T-helper 2 cell treated with Interferon-gamma antibody and Interleukin-4, amounts not matched to agents 5 μg/mL and 100 μg/mL, for 36 hours (primary cell): ENCODE measurements around the gene FOXO1.

Experiments
- DNase-seq: peaks from one replicate; pipeline ENCODE4 v3.0.0; 2021; ENCODE audit warnings: low spot score
- H3K27ac Mint-ChIP-seq: one replicate; pipeline ENCODE4 v1.8.0; 2021; ENCODE audit warnings: mild to moderate bottlenecking, mixed read lengths
- H3K27me3 Mint-ChIP-seq: one replicate; pipeline ENCODE4 v1.8.0; 2021; ENCODE audit warnings: low read depth, mixed read lengths
- H3K36me3 Mint-ChIP-seq: one replicate; pipeline ENCODE4 v1.8.0; 2021; ENCODE audit warnings: low read depth, mixed read lengths
- H3K4me1 Mint-ChIP-seq: one replicate; pipeline ENCODE4 v1.8.0; 2021; ENCODE audit warnings: low read depth, mixed read lengths
- H3K4me3 Mint-ChIP-seq: one replicate; pipeline ENCODE4 v1.8.0; 2022; ENCODE audit warnings: mild to moderate bottlenecking, moderate library complexity, mixed read lengths
- H3K9me3 Mint-ChIP-seq: one replicate; pipeline ENCODE4 v1.8.0; 2021; ENCODE audit warnings: mixed read lengths

FOXO1 gene

DNA sequence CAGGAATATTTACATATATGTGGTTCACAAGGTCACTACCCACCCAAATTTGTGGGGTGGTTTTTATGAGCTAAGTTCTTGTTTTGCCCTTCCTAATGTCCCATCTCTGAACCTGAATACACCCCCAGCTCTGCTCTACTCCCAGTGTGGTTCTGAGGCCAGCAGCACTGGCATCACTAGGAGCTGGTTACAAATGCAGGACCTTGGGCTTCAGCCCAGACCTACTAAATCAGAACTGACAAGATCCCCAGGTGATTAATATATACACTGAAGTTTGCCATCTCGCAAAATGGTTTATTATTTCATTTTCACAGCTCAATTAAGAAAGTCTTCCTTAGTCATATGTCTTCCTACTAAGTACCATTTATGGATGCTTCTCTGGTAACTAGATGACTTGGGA lies 67.9 kb downstream of the FOXO1 start:
- Mint-ChIP-seq H3K27ac (peak overlapping the region; percentile 38), H3K9me3 (no peaks in the 10 kb centered on the region), H3K4me1 (peaks cover 65% of the 10 kb centered on the region), H3K27me3 (no peaks in the 10 kb centered on the region), H3K4me3 (no peak overlapping the region), H3K36me3 (peaks cover 12% of the 10 kb centered on the region)
- no peak for DNase-seq

DNA sequence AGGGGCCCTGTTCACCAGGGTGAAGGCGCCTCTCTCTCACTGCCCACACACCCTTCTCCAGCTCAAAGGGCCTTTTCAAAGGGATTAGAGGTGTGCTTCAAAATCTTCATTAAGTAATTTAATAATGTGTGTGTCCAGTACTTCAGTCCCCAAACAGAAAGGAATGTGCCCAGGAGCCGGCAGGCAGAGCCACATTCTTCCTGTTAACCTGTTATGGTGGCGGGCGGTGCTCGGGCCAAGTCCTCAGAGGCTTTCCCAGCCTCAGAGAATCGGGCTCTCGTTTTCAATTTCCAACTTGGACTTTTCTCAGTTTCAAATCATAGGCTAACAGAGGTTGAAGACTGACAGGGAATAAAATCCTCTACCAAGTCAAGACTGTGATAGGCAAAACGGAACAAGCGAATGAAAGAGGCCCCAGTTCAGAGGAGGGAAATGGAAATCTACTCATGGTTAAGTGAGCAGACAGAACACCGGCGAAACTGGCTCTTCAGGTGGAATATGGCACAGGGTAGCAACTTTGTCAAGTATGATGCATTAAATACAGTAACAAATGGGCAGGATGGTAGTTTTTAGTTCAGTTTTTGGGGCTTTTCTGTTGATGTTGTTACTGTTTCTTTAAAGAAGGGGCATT lies 68.6 kb downstream of the FOXO1 start:
- H3K36me3 Mint-ChIP-seq, result peaks cover 9% of the 10 kb centered on the region
- H3K9me3 Mint-ChIP-seq, result no peaks in the 10 kb centered on the region
- no peaks in the 10 kb centered on the region for H3K27me3 Mint-ChIP-seq
- peaks cover 60% of the 10 kb centered on the region for H3K4me1 Mint-ChIP-seq
- no peak for DNase-seq
- H3K27ac Mint-ChIP-seq, result peak overlapping the region; percentile 24
- H3K4me3 Mint-ChIP-seq, result no peak overlapping the region

DNA sequence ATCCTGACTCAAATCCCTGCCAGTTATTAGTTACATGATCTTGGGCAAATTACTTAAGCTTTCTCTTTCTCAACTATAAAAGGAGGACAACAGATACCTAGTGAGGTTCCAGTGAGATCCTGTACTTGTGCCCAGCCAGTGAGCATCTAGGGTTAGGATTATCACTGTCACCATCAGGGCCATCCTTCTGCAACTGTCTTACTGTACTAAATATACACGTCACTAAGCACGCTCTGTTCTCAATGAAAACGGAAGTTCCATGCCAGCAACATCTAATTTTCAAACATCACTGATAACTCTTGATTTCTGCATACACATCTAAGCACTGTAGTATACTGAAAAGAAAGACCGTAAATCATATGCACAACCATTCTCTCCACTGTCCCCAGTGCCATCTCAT lies 70.0 kb downstream of the FOXO1 start:
- no peak for DNase-seq
- Mint-ChIP-seq H3K4me3 (peak overlapping the region; percentile 0), H3K27me3 (no peaks in the 10 kb centered on the region), H3K36me3 (peaks cover 7% of the 10 kb centered on the region), H3K4me1 (peaks cover 59% of the 10 kb centered on the region), H3K9me3 (no peaks in the 10 kb centered on the region), H3K27ac (no peak overlapping the region)

DNA sequence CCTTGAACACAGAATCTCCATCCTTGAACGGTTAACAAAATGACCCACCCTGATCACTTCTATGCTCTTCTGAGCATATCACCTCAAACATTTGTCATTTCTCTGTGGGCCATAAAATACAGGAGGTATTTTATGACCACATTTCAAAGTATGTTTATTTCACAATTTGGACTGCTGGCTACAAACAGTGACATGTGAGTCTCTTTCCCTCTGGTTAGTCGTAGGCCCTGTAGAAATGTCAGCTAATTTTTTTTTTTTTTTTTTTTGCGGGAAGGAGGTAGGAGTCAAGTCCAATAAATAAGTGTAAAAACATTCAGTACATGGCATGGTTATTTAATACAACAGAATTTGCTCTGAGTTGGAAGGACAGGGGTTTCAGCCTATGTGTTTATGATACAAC lies 70.7 kb downstream of the FOXO1 start:
- no peaks in the 10 kb centered on the region for H3K9me3 Mint-ChIP-seq
- DNase-seq, result no peak
- H3K4me3 Mint-ChIP-seq, result no peak overlapping the region
- H3K36me3 Mint-ChIP-seq, result peaks cover 9% of the 10 kb centered on the region
- no peaks in the 10 kb centered on the region for H3K27me3 Mint-ChIP-seq
- peaks cover 62% of the 10 kb centered on the region for H3K4me1 Mint-ChIP-seq
- H3K27ac Mint-ChIP-seq, result no peak overlapping the region

DNA sequence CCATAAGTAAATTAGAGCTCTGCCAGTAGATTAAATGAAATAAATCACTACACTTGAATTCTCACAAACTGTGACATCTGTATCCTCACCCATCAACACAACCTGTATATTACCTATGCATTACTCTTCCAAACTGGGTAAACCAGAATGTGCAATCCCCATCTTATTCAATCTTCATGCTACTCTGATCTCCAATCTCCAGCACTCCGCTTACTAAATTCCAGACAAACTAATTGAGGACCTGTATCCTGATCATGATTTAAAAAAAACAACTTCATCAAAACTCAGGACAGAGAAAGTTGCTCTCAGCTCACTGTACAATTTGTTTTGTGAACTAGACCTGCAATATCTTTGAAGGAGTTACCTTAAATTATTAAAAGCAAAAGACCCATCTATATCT lies 74.4 kb downstream of the FOXO1 start:
- peaks cover 52% of the 10 kb centered on the region for H3K4me1 Mint-ChIP-seq
- no peak overlapping the region for H3K27ac Mint-ChIP-seq
- peaks cover 3% of the 10 kb centered on the region for H3K36me3 Mint-ChIP-seq
- DNase-seq, result no peak
- no peak overlapping the region for H3K4me3 Mint-ChIP-seq
- no peaks in the 10 kb centered on the region for H3K9me3 Mint-ChIP-seq
- H3K27me3 Mint-ChIP-seq, result no peaks in the 10 kb centered on the region

DNA sequence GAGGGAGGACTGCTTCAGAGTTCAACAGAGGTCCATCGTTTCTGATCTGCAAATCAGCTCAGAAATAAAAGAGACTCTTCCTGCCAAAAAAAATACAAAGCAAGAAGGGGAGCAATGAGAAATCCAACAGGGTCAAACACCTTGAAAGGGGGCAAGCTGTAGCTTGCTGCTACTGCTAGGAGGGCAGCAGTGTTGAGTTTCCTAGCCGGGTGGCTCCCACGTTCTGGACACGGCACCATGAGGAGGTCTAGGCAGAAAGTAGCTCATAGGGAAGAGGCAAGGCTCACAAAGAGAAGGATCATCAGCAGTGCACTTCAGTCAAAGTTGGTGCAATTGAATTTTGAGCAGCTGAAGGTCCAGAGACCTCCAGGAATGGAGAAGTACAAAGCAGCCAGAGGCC lies 75.3 kb downstream of the FOXO1 start:
- H3K4me3 Mint-ChIP-seq, result no peak overlapping the region
- no peaks in the 10 kb centered on the region for H3K9me3 Mint-ChIP-seq
- no peak overlapping the region for H3K27ac Mint-ChIP-seq
- no peaks in the 10 kb centered on the region for H3K27me3 Mint-ChIP-seq
- DNase-seq, result no peak
- peaks cover 52% of the 10 kb centered on the region for H3K4me1 Mint-ChIP-seq
- H3K36me3 Mint-ChIP-seq, result peaks cover 3% of the 10 kb centered on the region

DNA sequence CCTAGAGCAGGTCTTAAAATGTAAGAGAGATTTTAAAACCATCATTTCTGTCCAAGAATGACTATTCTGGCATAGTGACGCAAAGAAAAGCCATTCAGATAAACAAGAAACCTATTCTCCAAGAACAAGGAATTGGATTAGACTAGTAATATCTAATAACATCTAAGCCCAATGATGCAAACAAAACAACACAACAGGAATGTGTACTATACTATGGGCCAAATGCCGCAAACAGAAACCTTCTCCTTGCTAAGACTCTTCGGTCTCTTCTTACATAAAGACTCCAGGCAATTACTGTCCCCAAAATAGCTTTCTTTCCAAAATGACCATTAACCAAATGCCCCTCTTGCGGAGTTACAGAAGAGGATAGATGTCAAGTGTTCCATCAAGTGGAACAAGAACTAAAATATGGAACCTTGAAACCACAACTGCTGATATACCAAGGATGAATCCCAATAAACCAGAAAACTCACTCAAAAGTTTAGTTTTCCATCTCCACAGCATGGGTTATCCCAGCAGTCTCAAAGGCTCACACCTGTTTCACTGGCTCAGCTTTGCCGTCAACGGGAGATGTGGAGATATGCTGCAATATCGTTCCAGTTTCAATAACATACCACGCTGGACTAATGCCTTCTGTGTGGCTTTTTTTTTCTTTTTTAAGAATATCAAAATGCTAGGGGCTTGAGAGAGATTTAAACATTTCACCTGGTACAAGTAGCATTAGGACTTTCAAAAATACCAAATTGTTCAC lies 76.2 kb downstream of the FOXO1 start:
- no peak for DNase-seq
- Mint-ChIP-seq H3K4me1 (peaks cover 55% of the 10 kb centered on the region), H3K9me3 (no peaks in the 10 kb centered on the region), H3K27ac (peak overlapping the region; percentile 2), H3K36me3 (peaks cover 3% of the 10 kb centered on the region), H3K27me3 (no peaks in the 10 kb centered on the region), H3K4me3 (peak overlapping the region; percentile 28)

DNA sequence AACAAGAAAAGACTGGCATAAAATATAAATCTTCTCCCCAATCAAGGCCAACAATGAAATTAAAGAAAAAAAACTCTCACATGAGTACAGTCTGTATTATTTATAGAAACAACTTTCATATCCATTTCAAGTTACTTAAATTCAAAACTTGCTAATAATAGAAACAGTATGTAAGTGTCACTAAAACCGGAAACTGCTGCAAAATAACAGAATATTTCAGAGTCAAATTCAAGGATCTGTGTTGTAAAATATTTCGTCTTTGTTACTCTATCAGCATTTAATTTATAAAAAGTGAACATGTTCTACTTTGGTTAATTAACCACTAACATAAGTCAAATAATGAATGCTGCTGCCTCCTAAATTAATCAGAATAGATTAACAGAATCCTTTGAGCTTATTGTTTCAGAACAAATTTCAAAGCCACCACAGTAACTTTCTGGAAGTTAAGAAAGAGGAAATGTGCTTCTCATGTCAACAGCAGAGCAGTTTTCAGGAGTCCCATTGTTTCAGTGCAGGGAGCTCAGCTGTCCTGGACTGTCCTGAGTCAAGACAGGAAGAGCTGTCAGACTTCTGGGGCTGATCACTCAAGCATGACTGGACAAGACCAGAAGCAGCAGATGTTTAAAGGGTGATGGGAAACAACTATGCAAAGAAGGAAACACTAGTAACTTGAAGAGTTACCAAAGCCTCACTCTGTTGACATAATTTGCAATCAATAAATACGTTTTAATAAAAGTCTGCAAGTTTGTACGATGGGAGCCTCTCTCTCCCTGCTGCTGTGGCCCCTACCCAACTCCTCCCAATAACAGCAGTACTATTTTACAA lies 76.9 kb downstream of the FOXO1 start:
- no peaks in the 10 kb centered on the region for H3K9me3 Mint-ChIP-seq
- H3K4me1 Mint-ChIP-seq, result peaks cover 62% of the 10 kb centered on the region
- H3K27me3 Mint-ChIP-seq, result no peaks in the 10 kb centered on the region
- H3K36me3 Mint-ChIP-seq, result peaks cover 5% of the 10 kb centered on the region
- DNase-seq, result no peak
- peak overlapping the region; percentile 28 for H3K4me3 Mint-ChIP-seq
- H3K27ac Mint-ChIP-seq, result peak overlapping the region; percentile 83

DNA sequence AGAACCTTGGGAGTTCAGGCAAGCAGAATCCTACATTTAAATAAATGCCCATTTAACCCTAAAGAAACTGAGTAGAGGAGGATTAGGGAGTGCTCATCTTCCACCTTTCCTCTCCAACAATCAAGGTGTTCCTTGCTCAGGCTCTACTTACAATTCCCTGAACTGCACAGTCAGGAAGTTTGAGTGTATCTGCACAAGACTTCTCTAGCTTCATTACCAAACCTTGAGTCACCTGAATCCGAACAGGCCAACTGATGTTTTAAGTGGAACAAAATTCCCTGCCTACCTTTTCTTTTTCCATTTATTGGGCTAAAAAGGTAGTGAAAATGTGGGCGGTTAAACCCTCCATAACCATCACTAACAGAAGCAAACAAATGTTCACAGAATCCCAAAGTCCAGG lies 78.3 kb downstream of the FOXO1 start:
- no peak overlapping the region for H3K4me3 Mint-ChIP-seq
- DNase-seq, result no peak
- peaks cover 13% of the 10 kb centered on the region for H3K36me3 Mint-ChIP-seq
- no peak overlapping the region for H3K27ac Mint-ChIP-seq
- H3K4me1 Mint-ChIP-seq, result peaks cover 63% of the 10 kb centered on the region
- no peaks in the 10 kb centered on the region for H3K27me3 Mint-ChIP-seq
- peaks cover 9% of the 10 kb centered on the region for H3K9me3 Mint-ChIP-seq

DNA sequence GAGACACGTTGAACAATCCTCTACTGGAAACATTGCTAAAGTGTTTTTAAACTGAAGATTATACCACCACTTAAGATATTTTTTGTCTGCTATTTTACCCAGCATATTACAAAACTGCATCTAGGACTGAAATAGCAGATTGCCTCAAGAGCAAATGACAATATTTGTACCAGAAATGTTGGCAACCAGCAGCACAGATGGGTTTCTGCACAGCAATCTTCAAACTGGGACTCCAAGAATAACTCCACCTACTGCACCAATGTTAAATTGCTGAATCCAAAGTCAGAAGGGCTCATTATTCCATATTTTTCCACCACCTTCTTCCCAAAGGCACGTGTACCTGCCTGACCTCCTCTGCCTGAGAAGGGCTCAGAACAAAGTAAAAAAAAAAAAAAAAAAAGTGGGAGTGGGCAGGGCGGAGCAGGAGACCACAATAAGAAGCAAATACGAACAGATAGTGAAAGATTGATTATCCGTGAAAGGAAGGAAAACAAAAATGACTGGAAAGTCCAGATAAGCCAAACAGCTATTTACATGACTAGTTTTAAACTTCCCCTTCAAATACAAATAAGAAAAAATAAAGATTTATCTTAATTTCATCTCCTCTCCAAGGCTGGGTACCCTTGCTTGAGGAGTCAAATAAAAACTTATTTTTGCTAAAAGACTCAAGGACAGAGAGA lies 79.4 kb downstream of the FOXO1 start:
- Mint-ChIP-seq H3K4me1 (peaks cover 63% of the 10 kb centered on the region), H3K9me3 (peaks cover 19% of the 10 kb centered on the region), H3K36me3 (peaks cover 21% of the 10 kb centered on the region), H3K27ac (no peak overlapping the region), H3K27me3 (no peaks in the 10 kb centered on the region), H3K4me3 (no peak overlapping the region)
- no peak for DNase-seq

DNA sequence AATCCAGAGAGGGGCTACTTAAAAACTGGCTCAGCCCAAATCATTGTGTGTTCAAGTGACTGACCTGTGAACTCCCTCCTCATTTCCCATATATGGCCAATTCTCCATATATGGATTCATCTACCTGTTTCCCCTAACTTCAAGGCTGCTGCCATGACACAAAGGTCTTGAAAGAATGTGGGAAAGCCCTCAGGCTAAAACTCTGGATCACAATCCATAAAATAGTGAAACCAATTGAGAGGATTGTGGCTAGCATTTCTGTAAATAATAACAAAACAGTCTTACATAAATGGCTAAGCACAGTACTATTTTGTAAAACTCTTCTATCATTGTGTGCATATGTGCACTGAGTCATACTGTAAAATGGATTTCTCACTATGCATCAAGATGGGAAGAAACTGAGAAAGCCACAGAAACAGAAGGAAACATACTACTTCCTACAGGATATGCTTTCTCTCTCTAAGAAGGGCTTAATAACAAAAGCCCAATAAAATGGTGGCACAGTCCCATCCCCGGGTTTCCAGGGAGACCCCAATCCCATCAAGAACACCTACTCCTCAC lies 80.5 kb downstream of the FOXO1 start:
- no peaks in the 10 kb centered on the region for H3K27me3 Mint-ChIP-seq
- H3K36me3 Mint-ChIP-seq, result peaks cover 19% of the 10 kb centered on the region
- H3K27ac Mint-ChIP-seq, result no peak overlapping the region
- H3K4me3 Mint-ChIP-seq, result no peak overlapping the region
- DNase-seq, result no peak
- H3K9me3 Mint-ChIP-seq, result peaks cover 19% of the 10 kb centered on the region
- peaks cover 62% of the 10 kb centered on the region for H3K4me1 Mint-ChIP-seq

DNA sequence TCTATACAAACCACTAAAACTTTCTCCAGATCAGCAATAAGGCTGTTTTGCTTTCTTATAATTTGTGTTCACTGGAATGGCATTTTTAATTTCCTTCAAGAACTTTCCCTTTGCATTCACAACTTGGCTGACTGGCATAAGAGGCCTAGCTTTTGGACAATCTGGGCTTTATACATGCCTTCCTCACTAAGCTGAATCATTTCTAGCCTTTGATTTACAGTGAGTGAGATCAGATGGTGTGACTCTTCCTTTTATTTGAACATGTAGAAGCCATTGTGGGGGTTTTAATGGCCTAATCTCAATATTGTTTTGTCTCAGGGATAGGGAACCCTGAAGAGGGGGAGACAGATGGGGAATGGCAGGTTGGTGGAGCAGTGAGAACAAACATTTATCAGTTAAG lies 82.7 kb downstream of the FOXO1 start:
- Mint-ChIP-seq H3K4me3 (no peak overlapping the region), H3K36me3 (peaks cover 18% of the 10 kb centered on the region), H3K4me1 (peaks cover 51% of the 10 kb centered on the region), H3K27me3 (no peaks in the 10 kb centered on the region), H3K27ac (no peak overlapping the region), H3K9me3 (peaks cover 19% of the 10 kb centered on the region)
- DNase-seq, result no peak

DNA sequence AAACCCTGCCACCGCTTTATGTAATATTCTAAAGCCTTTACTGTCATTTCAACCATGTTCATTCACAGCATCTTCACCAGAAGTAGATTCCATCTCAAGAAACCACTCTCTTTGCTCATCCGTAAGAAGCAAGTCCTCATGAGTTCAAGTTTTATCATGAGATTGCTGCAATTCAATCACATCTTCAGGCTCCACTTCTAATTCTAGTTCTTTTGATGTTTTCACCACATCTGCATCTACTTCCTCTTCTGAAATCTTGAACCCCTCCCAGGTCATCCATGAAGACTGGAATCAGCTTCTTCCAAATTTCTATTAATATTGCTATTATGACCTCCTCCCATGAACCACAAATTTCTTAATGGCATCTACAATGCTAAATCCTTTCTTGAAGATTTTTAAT lies 83.9 kb downstream of the FOXO1 start:
- H3K36me3 Mint-ChIP-seq, result peaks cover 18% of the 10 kb centered on the region
- H3K9me3 Mint-ChIP-seq, result peaks cover 19% of the 10 kb centered on the region
- H3K4me1 Mint-ChIP-seq, result peaks cover 55% of the 10 kb centered on the region
- no peak overlapping the region for H3K27ac Mint-ChIP-seq
- no peak for DNase-seq
- no peak overlapping the region for H3K4me3 Mint-ChIP-seq
- H3K27me3 Mint-ChIP-seq, result no peaks in the 10 kb centered on the region

DNA sequence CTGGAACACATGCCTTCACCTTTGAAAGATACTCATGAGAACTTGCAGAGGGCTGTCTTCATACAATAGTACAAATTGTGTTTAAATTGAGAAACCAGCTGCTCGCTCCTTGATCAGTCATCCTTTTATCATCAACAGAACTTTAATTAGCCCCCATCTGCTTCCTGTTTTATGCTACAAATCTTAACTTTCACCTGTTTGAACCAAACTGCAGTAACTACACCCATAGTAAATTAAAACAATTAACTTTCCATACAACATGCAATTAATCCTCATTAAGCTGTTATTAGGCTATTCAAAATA lies 85.2 kb downstream of the FOXO1 start:
- Mint-ChIP-seq H3K27ac (no peak overlapping the region), H3K4me3 (no peak overlapping the region), H3K36me3 (peaks cover 21% of the 10 kb centered on the region), H3K27me3 (no peaks in the 10 kb centered on the region), H3K9me3 (peaks cover 19% of the 10 kb centered on the region), H3K4me1 (peaks cover 58% of the 10 kb centered on the region)
- DNase-seq, result no peak
